HG03095 (cell line): Measurements from ENCODE around the gene PRPSAP2.
"Not testable (repeated sequence)": the region's sequence is repeated elsewhere in the genome, so short reads cannot be mapped to it uniquely, and the experiment has no call there.

ENCODE experiments used
- ATAC-seq: cut with Tn5 transposase; IDR thresholded peaks from one replicate; pipeline ENCODE4 v1.9.1; 2021; ENCODE audit warnings: moderate library complexity; ENCODE audit not compliant: unreplicated experiment

Gene PRPSAP2, protein sequence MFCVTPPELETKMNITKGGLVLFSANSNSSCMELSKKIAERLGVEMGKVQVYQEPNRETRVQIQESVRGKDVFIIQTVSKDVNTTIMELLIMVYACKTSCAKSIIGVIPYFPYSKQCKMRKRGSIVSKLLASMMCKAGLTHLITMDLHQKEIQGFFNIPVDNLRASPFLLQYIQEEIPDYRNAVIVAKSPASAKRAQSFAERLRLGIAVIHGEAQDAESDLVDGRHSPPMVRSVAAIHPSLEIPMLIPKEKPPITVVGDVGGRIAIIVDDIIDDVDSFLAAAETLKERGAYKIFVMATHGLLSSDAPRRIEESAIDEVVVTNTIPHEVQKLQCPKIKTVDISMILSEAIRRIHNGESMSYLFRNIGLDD

DNA sequence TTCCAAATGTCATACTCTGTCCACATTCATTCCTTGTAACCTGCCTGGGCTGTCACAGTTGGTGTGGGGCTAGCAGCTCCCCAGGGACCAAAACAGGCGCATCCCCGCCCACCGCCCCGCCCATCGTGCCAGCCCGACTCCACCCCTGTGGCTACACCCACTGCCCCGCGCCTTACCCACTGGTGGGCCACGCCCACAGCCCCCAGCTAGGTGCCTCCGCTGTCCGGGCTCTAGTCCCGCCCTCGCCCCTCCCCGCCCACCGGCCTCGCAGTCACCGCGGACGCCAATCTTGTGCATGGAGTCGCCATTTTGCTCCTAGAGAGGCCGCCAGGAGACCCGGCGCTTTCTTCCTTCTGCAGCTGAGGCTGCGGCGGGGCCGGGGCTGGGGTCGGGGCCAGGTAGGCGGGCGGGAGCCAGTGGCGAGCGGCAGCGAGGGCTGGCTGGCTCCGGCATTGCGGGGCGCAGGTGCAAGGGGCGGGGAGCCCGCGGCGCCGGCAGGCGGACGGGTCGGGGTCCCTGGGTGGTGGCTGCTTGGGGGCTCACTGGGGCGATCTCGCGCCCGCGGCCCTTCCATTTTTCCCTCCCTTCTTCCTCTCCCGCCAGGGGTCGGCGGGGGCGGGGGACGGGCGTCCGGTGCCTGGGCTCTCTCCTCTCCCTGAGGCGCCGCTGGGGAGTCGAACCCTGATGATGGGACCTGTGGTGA lies at the start of gene PRPSAP2:
PRPSAP2 (plus strand) TSS at position 268 of the 703 bp plus-strand sequence. CDS start 7,703 bp downstream, outside the sequence.
- ATAC-seq, result peak; percentile 37

DNA sequence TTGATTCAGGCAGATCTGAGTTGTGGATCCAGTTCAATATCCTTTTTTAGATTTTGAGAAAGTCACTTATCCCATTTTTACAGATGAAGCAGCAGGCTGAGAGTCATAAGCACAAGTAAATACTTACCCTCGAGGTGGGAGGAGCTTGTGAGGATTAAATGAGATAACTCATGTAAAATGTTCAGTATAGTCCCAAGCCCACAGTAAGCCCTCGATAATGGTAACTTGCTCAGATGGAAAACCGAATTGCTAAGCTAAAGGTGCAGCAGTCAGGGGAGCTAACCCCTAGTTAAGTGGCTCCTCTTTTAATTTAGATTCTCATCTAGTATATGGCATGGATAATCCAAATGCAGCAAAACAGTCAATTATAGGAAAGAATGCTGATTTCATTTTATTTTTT lies 42.0 kb upstream of the PRPSAP2 start:
- ATAC-seq, result not testable (repeated sequence)

DNA sequence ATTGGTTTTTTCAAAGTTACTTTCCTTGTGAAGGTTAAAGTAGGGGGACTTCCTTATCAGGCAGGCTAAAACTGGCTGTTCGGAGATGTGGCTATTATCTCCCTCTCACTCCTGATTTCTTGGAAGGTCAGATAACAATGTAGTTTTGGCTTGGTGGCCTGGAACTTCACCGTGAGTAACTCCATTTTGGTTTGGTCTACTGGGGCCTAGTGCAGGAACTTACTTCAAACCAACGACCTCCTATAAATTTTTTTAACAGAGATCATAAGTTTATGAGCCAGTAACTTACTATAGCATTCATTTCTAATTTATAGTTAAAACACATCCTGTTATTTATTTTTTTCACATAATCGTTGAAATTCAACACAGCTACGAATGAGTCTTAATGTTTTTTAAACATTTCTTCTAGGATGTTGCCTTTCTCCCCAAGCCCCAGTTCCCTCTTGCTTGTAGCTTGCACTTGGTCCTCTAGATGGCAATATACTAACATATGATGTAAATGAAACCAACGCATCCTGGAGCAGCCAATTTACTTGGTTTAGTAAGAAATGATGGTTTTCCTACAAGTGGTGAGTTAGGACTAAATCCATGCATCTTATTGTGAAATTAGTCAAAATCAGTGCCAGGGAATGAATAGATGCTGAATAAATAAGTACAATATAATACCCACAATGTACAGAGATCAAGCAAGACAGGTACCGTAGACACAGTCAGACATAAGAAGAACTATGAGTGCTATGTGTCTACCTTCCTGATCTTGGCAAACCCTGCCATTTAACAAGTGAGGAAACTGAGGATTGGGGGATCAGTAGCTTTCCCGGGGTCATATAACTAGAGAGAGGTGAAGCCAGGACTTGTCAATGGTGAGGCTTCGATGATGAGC lies 41.2 kb upstream of the PRPSAP2 start:
- ATAC-seq, result not testable (repeated sequence)

DNA sequence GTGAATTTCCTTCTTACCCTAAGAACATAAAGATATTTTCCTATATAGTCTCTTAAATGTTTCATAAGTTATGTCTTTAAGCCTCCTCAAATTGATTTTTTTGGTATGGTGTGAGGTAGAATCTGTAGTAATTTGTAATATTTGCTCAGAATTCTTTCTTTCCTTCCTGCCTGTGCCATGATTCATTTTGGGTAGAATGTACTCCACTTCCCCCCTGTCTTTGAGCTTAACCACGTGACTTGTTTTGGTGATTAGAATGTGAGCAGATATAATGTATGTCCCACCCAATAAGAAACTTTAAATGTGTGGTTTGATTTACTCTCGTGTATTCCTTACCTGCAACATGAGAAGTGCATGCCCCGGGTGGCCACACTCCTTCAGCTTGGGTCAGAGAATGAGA lies 36.5 kb upstream of the PRPSAP2 start:
- ATAC-seq, result not testable (repeated sequence)

DNA sequence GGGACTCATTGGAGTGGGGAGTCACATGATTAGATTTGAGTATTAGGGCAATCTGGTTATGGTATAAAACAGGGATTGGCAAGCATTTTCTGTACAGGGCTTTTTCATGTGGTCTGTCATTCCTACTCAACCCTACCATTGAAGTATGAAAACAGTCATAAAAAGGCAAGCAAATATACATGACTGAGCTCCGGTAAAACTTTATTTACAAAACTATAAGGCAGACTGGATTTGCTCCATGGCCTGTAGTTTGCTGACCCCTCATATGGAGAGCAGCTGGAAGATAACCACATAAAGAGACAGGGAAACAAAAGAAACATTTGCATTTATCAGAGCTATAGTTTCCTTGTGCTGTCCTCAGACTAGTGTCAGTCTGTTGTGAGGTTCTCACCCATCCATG lies 30.3 kb upstream of the PRPSAP2 start:
- ATAC-seq, result not testable (repeated sequence)

DNA sequence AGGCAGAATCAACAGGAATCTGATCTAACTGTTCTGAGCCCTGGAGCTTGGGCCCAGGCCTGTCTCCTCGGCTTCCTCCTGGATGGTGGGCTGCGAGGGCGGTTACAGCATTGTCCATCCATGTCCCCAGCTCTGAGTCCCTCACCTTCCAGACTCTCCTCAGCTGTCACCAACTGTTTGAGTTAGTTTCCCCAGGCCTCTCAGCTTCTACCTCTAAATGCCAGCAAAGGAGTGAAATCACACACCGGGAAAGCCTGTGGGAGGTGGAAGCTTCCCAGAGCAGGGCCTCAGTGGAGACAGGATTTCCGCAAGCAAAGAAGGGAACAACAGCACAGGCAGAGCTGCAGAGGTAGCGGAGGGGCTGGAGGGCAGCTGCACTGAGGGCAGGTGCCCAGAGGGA lies 9.4 kb upstream of the PRPSAP2 start:
- no peak for ATAC-seq

DNA sequence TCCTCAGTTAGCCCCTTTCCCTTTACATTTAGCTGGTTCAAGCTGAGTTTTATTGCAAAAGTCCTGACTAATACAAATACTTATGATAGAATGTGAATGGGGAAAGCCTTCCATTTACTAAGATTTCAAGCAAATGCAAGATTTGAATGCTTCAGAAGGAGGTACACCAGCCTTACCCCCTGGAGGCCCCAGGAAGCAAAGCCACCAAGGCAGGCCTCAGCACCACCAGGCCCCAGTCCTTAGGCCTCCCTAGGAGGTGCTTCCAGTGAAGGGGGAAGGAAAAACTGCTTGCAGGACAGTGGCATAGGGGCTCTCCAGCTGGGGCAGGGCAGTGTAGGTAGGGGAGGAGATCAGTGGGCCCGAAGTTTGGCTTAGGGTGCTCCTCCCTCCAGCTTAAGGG lies 7.3 kb upstream of the PRPSAP2 start:
- ATAC-seq, result no peak

DNA sequence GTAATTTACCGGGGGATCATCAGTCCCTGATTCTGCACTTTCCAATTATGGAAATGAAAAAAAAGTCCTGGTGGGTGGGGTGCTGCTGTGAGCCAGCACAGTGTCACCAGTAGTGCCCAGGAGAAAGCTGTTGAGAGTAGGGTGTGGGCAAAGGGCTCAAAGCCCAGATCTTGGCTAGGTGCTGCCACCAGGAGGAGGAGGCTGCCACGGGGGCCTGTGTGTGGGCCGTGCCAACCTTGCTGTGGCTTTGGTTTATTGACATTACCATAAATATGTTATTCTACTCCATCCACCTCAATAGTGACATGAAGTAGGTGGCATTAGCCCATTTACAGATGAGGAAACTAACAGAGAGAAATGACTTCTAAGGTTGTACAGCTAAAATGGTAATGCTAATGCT lies 6.7 kb upstream of the PRPSAP2 start:
- ATAC-seq, result no peak

DNA sequence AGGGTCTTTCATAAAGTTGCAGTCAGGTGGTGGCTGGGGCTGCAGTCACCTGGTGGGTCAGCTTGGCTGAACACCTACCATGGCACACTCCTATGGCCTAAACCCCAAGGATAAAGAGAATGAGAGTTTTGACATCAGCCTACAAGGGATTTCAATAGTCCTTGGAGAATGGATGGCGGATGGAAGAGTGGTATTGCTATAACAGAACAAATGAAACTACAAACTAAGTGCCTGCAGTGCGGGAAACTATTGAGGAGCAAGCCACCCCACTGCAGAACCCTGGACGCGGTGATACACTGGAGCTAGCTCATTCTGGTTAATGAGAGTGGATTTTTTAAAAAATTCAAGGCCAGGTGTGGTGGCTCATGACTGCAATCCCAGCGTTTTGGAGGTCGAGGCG lies 3.0 kb upstream of the PRPSAP2 start:
- no peak for ATAC-seq

DNA sequence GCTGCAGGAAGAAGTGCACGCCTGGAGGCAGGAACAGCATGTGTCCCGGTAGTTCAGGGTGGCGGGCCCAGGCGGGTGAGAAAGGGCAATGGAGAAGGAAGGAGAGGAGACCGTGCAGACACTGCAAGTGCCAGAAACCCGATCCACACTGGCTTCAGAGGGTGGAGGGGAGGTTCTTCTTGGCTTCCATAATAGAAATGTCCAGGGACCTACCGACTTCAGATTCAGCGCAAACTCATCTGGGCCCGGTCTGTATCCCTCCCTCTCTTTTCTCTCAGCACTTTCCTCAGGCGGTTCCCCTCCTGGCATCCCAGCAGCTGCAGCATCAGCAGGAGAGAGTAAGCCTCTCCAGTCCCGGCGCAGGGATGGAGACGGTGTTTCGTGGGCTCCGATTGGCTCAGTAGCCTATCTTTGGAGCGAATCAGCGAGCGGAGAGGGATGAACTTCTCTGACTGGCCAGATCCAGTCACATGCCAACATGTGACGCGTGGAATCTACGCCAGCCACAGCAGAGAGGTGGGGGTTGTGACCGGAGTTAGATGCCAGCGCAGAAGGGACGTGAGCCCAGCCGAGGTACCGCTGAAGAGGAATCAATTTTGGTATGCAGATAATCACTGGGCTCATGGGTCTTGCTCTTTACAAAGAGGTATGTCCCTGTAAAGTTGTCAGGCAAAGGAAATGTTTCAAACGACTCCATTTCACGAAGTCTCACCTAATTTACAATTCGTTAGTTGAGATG lies 1.9 kb upstream of the PRPSAP2 start:
- ATAC-seq, result peak; percentile 69

DNA sequence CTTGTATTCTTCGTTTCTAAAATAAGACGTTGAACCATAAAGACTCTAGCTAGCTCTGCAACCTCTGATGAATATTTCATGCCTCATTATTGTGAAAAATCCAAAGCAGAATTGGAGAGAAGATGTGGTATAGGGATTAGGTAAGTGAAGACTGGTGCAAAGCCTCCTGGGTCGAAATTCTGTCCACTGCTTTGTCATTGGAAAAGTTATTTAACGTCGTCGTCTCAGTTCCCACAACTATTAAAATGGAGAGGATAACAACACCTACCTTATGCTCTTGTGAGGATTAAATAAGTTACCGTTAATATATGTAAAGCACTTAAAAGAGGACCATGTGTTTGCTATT lies 1.4 kb upstream of the PRPSAP2 start:
- no peak for ATAC-seq

DNA sequence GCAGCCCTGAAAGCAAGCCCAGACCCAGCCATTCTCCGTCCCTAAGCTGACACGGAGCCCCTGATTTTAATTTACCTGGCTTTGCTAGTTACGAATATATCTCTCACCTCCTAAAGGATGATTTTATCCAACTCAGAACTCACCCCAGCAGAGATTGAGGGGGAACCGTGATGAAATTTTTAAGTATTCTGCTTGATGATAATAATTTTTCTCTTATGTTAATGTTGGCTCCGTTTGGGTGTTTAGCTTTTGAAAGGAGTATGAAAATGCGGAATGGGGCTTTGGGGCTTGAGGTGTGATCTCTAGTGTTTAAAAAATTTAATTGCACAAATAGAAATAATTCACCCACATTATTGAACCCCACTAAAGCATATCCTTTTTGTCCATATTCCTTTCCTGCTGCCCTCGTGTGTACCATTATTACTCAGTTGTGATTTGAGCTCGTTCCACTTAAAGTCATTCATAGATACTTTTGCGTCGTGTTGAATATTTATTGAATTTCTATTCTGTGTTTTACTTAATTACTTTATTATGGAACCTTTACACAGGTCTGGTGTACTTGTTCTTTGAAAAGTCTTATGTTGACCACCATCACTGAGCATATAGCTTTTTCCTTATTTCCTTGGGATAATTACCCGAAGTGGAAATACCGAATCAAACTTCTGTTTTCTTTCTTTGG lies 775 bp downstream of the PRPSAP2 start:
- ATAC-seq, result no peak

DNA sequence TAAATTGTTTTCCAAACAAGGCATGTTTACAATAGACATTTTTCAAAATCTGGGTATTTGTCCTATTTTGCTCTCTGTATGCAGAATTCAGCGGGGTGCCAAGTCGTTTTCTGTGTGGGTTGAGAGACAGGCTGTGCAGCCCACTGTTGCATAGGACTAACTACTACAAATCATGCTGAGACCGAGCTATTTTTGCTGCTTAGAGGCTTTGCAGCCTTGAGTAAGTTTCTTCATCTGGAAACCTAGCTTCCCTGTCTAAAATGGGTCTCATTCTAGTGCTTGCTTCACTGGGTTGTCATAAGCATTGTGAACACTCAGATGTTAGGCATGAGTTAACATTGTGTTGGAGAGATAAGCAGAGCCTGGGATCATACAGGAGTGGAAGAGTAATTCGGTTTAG lies 1.3 kb downstream of the PRPSAP2 start:
- no peak for ATAC-seq

DNA sequence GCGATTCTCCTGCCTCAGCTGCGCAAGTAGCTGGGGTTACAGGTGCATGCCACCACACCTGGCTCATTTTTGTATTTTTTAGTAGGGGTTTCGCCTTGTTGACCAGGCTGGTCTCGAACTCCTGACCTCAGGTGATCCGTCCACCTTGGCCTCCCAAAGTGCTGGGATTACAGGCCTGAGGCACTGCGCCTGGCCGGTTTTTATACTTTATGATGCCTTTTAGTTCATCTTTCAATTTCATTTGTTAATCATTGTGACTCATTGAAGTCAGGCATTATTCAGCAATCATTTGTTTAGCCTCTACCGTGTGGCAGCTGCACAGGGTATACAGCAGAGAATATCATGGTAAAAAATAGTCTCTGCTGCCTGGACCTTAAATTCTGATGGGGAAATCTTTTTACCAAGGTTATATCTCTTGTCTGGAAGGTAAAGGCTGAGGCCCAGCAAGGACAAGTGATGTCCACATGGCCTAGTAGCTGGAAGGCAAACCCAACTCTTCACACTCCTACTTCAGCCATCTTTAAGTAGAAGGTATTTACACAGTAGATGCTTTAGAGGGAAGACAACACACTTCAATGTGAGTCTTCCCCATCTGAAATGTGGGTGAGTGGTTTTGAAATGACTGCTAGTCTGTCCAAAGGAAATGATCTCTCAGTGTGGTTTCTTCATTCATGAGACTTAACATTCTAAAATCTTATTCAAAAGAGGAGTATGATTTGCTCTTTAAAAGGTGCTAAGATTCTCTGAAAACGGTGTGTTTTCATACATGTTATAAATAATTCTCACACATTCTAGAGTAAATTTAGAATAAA lies 2.4 kb downstream of the PRPSAP2 start:
- no peak for ATAC-seq

DNA sequence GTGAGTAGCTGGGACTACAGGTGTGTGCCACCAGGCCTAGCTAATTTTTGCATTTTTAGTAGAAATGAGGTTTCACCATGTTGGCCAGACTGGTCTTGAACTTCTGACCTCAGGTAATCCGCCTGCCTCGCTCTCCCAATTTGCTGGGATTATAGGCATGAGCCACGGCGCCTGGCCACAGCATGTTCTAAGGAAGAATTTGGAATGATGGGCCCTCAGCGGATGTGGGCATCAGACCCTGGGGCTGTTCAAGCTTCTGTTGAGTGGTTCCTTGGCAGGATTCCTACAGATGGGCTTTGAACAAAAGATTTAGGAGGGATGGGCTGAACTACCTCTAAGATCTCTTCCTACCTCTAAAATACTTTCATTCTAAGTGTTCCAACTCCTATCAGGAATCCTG lies 4.1 kb downstream of the PRPSAP2 start:
- ATAC-seq, result no peak

DNA sequence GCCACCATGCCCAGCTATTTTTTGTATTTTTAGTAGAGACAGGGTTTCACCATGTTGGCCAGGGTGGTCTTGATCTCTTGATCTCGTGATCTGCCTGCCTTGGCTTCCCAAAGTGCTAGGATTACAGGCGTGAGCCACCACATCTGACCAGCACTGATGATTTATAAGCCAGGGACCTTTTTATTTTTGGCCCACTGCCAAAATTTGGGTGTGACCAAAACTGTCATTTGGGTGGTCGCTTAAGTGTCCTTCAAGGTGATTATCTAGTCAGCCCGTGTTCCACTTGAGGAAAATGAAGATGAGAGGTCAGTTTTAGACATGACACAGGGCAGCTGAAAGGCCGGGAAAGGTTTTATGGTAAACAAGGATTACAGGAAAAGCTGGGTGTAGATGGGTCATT lies 7.1 kb downstream of the PRPSAP2 start:
- not testable (repeated sequence) for ATAC-seq

DNA sequence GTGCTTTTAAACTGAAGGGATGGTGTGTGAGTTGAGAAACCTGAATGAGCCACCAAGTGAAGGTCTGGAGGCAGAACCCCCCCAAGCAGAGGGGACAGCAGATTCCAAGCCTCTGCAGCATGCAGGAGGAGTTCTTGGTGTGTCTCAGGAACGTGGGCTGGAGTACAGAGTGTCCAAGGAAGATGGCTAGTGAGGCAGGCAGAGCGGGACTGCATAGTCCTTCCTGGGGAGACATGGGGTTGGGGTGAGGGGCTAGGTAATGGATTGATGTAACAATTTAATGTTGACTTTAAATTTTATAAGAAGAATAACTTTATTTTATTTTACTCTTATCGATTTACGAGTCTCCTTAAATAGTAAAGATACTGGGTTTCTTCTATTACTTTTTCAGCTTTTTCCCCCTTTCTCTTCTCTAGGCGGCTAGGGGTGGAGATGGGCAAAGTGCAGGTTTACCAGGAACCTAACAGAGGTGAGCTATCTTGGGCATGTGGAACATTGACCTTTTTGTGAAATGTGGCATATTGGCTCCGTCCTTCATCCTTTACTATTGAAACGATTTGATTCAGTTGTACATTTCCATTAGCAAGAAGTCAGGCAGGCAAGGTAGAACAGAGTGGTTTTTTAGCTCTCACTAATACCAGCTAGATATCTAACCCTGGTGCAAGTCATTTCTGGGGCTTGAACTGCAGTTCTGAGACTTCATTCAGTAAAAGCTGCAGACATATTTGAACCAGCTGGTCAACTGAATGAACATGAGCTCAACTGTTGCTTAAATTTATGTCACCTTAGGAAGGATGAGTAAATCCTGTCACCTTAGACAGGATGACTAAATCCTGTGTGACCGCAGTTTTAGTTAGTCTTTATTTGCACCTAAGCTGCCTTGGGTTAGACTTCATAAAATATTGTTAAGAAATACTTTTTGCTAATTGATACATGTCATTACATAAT lies 9.2 kb downstream of the PRPSAP2 start:
- no peak for ATAC-seq

DNA sequence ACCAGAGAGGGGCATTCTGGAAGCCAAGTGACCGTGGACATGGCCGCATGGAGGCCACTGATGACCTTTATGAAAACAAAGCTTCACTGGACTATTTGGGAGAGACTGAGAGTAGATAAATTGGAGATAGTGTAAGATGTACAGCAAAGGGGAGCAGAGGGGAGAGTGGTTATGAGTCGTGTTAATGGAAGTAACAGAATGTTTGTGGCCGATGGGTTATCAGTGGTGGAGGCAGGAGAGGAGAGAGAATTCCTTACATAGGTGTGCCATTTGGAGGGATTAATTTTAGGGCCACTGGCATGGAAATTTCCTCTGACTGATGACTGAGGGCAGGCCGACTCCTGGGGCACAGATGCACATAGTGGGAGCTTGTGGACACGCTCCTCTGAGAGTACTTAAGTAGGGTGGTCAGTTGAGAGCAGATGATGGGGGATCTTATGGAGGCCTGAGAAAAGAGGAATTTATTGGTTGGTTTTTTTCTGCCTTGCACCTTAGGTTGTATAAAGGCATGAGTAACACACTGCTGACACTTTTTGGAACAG lies 19.2 kb downstream of the PRPSAP2 start:
- ATAC-seq, result no peak
